GM11168 (cell line): ENCODE measurements around the gene NHS.

ENCODE experiments used
- in situ Hi-C: fragments of 300-500 bp; cut with MboI; formaldehyde crosslinking; loops from one replicate; pipeline ENCODE4 v1.12.0; 2022; ENCODE audit warnings: low sequenced_read_pairs; ENCODE audit not compliant: unreplicated experiment

The NHS gene

GRCh38 chrX:17741123-17741511, 366.1 kb downstream of the NHS start:
- in situ Hi-C loops, result no loop called here

- in situ Hi-C loops, result no loop called here
These were observed 368.9 kb downstream of the NHS start for GRCh38 chrX:17743913-17744312.

- in situ Hi-C loops, result no loop called here
These were observed 370.0 kb downstream of the NHS start for GRCh38 chrX:17744896-17745523.

GRCh38 chrX:17747692-17748091, 372.7 kb downstream of the NHS start:
- in situ Hi-C loops, result no loop called here

- in situ Hi-C loops, result no loop called here
These were observed 373.7 kb downstream of the NHS start for GRCh38 chrX:17748684-17749083.

- in situ Hi-C loops, result no loop called here
These were observed 375.4 kb downstream of the NHS start for GRCh38 chrX:17750436-17750835.

DNA sequence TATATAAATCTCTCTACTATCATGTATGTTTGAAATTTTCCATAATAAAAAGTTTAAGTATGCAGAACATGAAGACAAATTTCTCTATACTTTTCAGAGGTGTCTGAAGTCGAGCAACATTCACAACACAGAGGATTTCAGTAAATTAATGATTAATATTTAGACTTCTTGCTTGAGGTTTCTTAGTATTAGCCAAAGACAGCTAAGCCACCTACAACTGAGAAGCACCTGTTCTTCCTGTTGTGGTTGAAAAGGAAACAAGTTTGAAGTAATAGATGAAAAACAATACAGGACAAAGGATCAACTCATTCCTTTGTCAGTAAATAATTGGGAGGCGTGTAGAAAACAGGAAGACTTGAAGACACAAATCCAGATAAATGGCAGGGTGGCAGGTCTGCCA, 383.4 kb downstream of the NHS start:
- in situ Hi-C loops, result no loop called here

DNA sequence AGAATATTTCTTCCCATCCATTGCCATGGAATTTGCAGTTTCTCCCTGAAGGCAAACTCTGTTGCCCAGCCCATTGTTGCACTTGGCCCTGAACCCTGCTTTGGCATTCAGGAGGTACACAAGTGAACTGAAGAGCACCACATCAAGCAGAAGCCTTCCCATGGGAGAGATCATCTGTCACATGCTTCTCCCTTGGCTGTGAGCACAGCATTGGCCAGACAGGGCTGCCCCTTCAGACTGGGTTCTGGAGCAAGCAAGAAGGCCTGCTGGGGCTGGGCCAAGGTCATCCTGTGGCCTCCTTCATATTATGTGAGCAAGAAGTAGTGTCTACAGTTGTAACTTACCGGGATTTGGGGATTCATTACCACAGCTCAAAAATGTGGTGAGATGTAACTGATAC, 385.0 kb downstream of the NHS start:
- in situ Hi-C loops, result no loop called here

- in situ Hi-C loops, result no loop called here
These were observed 392.7 kb downstream of the NHS start for GRCh38 chrX:17767734-17768133.

- in situ Hi-C loops, result no loop called here
These were observed 394.0 kb downstream of the NHS start for GRCh38 chrX:17768997-17769396.

GRCh38 chrX:17769701-17770269, 394.8 kb downstream of the NHS start:
- in situ Hi-C loops, result no loop called here

DNA sequence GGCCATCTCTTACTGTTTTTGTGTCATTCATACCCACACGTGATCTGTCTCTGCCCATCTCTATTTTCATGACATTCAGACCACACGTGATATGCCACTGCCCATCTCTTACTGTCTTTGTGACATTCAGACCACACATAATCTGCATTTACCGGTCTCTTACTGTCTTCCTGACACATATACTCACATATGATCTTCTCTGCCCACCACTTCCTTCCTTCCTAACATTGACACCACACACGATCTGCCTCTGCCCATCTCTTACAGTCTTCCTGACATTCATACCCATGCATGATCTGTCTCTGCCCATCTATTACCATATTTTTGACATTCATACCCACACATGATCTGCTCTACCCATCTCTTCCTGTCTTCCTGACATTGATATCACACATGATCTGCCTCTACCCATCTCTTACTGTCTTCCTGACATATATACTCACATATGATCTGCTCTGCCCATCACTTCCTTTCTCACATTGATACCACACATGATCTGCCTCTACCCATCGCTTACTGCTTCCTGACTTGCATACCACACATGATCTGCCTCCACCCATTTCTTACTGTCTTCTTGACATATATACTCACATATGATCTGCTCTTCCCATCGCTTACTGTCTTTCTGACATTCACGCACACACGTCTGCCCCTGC, 398.3 kb downstream of the NHS start:
- in situ Hi-C loops, result no loop called here

- in situ Hi-C loops, result no loop called here
These were observed 399.1 kb downstream of the NHS start for GRCh38 chrX:17774053-17774452.

DNA sequence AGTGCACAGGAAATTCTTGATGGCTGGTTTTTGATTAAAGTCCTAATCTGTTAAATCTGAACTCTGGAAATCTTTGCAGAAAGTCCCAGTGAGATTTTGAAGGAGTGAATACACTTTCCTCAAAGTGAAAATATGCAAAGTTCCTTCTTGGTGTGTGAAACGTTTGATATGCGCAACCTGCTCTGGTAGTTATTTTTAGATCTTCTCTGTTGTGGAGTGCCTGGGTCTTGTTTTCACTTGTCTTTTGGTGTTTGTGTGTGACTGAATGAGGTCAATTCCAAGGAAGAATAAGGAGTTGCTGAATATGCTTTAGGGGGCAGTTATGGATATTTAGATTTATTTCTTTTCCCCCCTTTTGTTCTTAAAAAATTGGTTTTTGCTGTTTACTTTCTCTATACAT, 404.0 kb downstream of the NHS start:
- in situ Hi-C loops, result loop anchor here (25.0 kb wide), 1 partner anchor 608 kb away; no protein-coding TSS in a partner anchor

- in situ Hi-C loops, result loop anchor here (25.0 kb wide), 1 partner anchor 608 kb away; no protein-coding TSS in a partner anchor
These were observed 404.4 kb downstream of the NHS start for GRCh38 chrX:17779434-17779833.
